HG02973 (cell line): ENCODE data around the gene GMDS.
A peak's percentile ranks its signal among the peaks of the same experiment; 100 is the strongest.

Experiments
- ATAC-seq: cut with Tn5 transposase; IDR thresholded peaks from one replicate; pipeline ENCODE4 v1.9.1; 2021; ENCODE audit warnings: moderate library complexity; ENCODE audit not compliant: unreplicated experiment

Gene GMDS

DNA sequence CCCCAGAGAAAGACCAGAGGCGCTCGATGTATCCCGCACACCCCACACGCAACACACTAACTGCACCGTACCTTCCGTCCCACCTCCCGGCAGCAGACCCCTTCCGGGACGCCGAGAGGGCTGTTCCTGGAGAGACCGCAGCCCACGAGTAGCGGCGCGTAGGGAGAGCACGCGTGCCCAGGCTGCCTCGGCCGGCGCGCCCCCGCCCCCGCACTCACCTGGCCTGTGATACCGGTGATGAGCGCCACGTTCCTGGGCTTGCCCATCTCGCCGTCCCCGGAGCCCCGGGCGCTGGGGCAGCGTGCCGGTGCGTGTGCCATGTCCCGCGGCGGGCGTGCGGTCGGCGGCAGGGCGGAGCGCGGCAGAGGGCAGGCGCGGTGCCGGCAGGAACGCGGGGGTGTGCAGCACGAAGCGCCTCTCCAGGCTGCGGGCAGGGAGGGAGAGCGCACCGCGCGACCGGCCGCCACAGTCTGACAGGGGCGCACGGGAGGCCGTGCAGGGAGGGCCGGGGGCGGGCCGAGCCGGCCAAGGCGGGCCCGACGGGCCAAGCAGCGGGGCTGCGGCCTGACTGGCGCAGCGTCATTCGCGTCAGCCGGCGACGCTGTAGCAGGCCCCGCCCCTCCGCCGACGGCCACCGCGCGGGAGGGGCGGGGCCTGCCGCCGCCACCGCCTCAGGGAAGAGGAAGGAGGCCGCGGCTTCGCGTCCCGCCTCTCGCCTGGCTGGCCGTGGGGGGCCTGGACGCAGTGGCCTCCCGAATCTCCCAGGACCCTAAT lies at the start of gene GMDS:
TSS of gene GMDS (minus strand) at position 503 of the 774 bp plus-strand sequence.
- ATAC-seq, result peak; percentile 87

DNA sequence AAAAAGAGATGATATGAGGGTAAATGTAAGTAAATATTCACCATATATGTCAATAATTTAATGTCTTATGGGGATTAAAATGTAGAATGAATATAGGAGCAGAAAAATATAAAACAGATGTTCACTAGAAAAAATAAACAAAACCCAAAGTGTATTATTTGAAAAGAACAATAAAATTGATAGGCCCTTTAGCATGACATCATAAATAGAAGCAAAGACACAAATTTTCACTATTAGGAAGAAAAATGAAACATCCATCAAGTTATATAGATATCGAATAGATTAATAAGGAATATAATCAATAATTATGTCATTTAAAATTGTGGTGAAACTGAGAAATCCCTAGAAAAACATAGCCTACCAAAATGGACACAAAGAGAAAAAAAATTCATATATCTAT lies 40.1 kb upstream of the GMDS start:
- no peak for ATAC-seq

GRCh38 chr6:2275892-2276242 lies 30.5 kb upstream of the GMDS start:
- no peak for ATAC-seq

DNA sequence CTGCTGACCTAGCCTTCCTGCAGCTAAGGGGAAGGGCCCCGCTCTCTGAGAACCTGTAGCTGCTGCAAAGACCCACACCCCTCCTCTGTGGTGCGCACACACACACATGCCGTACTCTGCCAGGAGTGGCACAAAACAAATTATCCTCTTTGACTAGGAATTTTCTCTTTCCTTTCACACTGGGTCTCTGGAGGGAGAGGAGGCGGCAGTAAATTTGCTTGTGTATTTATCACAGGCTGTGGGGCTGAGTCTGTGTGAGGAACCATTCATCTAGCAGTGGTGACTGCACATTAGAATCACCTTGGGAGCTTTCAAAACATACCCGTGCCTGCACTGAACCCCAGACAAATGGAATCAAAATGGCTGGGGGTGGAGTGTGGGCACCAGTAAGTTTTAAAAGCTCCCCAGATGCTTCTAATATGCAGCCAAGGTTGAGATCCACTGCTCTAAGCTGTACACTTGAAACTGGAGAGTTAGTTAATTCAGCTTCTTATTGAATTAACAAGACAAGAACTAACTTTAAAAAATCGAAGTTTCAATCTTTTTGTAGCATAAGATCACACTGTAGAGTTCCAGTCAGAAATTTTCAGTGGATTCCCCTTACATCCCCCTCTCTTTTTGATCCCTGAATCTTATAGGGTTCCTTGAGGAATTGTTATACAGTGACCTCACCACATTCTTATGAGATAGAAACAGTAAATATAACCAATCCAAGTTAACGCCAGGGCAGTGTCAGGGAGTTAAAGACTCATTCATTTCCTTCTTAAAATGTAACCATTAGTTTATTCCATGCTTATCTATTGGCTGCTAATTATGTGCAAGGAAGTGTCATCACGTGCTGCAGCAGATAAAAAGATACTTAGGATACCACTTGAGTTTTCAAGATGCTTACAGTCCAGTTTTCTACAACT lies 29.8 kb upstream of the GMDS start:
- no peak for ATAC-seq

- no peak for ATAC-seq
Measured at GRCh38 chr6:2272696-2273095, 27.3 kb upstream of the GMDS start.

GRCh38 chr6:2270054-2270453 lies 24.6 kb upstream of the GMDS start:
- ATAC-seq, result no peak

DNA sequence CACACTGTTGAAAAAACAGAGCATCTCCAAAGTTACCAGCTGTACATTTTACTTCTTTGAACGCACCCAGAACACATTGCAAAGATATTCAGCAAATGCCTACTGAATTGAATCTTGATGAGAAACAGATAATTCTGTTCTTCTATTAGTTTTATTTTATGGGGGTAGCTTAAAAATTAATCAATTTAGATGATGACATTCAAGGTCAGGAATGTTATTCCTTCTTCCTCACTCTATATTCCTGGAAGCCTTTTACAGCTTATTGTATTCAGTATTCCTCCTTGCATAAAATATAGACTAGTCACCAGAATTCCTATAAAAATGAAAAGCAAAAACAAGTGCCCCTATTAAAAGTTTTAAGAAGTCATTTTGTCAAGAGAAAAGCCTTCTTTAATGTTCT lies 21.4 kb upstream of the GMDS start:
- ATAC-seq, result no peak

- ATAC-seq, result no peak
Measured at GRCh38 chr6:2266031-2266795, 20.8 kb upstream of the GMDS start.

- no peak for ATAC-seq
Measured at GRCh38 chr6:2264932-2265331, 19.5 kb upstream of the GMDS start.

- ATAC-seq, result no peak
Measured at GRCh38 chr6:2263896-2264295, 18.5 kb upstream of the GMDS start.

GRCh38 chr6:2259574-2259973 lies 14.2 kb upstream of the GMDS start:
- no peak for ATAC-seq

DNA sequence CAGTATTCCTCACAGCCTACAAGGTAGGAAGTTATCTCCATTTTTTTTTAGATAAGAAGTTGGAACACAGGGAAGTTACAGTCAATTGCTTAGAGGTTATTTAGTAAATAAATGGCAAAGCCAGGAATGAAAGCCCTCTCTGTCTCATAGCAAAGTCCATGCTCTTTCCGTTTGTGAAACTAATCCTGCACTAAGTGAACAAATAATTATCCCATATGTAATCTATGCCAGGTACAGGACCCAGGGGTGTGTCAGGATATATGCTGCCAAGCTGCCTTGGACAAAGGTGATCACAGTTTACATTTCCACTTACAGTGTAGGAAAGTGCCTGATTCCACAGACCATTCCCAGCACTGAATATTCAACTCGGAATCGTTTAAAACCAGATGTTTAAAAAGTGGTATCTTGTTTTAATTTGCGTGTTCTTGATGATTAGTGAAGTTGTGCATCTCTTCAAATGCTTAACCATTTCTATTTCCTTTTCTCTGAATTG lies 13.6 kb upstream of the GMDS start:
- no peak for ATAC-seq

GRCh38 chr6:2258112-2258511 lies 12.7 kb upstream of the GMDS start:
- no peak for ATAC-seq

DNA sequence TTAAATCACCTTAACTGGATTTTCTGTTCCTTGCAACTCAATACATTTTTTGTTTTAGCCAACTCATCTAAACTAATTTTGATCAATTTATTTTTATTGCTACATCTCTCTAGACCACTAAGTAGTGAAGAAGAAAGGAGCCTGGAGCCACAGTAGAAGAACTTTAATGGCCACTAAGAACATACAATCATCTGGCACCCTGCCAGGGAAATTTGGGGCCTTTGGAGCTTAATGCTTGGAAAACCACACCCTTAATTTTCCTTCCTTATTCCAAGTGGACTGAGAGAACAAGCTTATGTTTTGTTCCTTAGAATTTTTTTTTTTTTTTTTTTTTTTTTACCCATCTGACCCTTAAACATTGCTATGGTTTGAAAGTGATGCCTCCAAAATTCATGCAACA lies 12.0 kb upstream of the GMDS start:
- no peak for ATAC-seq

DNA sequence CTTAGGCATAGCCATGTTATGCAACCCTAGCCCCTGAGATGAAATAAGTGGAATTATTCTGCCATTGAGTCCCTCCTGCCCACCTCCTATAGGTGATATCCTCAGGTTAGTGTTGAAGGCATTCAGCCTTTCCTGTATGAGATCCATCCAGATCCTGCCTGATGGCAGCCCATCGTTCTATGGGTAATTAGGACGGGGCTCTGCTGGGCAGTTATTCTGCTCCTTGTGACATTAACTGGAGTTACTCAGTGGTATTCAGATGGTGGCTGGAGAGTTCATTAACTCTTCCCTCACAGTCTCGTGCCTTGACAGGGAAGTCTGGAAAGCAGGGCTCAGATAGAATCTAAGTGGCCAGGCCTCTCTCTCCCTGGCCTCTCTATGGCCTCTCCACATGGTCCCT lies 9.3 kb upstream of the GMDS start:
- no peak for ATAC-seq

GRCh38 chr6:2249126-2249525 lies 3.7 kb upstream of the GMDS start:
- ATAC-seq, result no peak

DNA sequence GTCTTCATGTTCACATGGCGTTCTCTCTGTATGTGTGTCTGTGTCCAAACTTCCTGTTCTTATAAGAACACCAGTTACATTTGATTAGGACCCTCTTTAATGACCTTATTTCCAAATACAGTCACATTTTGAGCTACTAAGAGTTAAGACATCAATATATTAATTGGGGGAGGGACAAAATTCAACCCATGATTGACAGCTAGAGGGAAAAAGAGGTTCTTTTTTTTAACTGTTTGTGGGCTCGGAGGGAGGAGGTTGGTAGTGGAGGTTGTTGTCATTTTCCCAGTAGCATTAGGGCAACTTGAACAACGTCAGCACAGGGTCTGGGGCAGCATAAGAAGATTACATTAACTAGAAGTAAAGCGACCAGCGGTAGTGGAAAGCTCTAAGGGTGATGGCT lies 2.3 kb upstream of the GMDS start:
- ATAC-seq, result no peak

DNA sequence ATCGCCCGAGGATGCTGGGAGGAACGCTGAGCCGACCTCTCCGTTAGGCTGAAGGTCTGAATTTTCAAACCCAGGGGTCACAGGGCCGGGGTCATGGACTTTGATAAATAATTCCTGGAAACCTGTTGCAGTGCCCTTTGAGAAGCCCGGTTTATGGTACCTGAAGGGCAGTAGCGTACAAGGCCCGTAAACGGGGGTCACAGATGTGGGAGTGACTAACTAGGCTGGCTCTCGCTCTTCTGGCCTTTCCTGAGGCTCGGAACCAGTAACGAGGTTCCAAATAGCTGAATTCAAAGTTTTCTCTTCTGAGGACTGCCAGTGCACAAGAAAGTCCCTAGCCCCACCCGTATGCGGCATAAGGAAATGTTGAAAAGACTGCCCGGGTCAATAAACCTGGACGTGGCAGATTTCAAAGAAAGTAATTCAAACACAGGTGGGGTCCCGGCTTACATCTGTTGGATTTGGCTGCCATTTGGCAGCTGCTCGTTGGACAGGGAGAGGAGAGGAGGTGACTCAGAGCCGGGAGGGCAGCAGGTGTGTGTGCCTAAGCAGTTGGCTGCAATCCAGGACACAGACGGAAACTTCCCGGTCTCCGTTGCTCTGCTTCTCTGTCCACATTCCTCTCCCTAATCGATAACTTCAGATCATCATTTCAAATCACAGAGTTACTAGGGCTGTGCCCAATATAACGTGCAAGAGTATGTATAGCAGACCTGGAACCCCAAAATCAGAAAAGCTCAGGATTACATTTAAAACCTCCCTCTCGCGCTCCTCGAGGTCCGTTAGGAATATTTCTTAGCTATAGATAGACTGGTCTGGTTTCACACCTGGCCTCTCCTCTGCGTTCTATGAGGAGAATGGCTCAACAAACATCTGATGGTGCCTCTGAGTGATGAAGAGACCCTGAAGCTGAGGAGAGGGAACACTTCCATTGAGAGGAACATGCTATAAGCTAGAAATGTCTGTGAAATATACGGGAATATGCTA lies 765 bp upstream of the GMDS start:
- ATAC-seq, result no peak

DNA sequence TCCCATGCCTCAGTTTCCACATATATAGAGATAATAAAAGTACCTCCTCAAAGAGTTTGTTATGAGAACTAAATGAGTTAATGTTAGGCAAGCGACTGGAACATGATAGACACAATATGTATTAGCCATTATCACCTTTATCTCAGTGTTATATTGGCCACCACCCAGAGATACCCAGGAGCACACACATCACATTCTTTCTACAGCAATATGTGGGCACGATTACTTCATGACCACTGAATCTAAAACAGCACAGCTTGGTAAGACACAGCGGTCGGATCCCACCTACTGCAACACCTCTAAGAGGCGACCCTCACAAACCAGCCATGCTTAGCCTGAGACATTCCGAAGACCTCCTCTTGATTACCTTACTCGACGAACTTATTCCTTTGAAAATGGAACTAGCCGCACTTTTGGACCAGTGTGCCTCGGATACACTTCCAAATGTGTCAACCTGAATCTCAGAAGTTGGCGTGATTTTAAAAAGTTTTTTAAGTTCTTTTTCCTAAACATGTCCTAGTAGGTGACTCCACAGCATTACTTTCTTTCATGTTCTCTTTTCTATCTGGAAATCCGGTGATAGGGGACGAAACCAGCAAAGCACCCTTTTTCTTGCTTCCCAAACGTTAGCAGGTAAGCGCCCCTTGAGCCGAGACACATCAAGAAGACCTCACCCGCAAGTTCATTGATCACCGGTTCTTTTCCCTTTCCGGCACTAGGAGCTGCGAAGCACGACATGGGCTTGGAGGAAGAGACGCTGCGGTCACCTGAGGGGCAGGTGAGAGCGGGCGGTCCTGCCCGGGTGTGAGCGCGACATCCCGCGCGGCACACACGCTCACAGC lies 923 bp downstream of the GMDS start:
- ATAC-seq, result no peak
